ENCODE measurements around the gene ALOX15B.

Gene ALOX15B

GRCh38 chr17:8064561-8065019, 25.7 kb downstream of the ALOX15B start:
- DNase-seq, result no peak
- no peaks in the 10 kb centered on the region for H3K36me3 ChIP-seq (replicated peaks; ENCODE audit: insufficient read depth, low read length)
- no peak overlapping the region for H3K4me2 ChIP-seq (ENCODE audit: low read depth, low read length)
- H3K9me3 ChIP-seq (replicated peaks; ENCODE audit: insufficient read depth, low read length), result no peaks in the 10 kb centered on the region
- H3K79me2 ChIP-seq (ENCODE audit: low read length), result no peaks in the 10 kb centered on the region
- no peak for TF ChIP-seq EZH2 (optimal IDR thresholded peaks at IDR 0.05; ENCODE audit: low read depth, low read length)
- H3K27me3 ChIP-seq (replicated peaks; ENCODE audit: insufficient read depth, low read length), result peaks cover 94% of the 10 kb centered on the region
- no peak overlapping the region for H3K4me3 ChIP-seq (ENCODE audit: low read length)
- no peaks in the 10 kb centered on the region for H3F3A ChIP-seq (ENCODE audit: insufficient read depth, low read length)
- H3K9ac ChIP-seq (ENCODE audit: low read length), result no peak overlapping the region
- no peaks in the 10 kb centered on the region for H3K9me2 ChIP-seq (replicated peaks; ENCODE audit: insufficient read depth, low read length)
- no peaks in the 10 kb centered on the region for H4K20me1 ChIP-seq (ENCODE audit: insufficient read depth, low read length)
- peaks cover 4% of the 10 kb centered on the region for H3K4me1 ChIP-seq (ENCODE audit: low read length)
- H2AFZ ChIP-seq (ENCODE audit: low read length), result no peak overlapping the region
- H3K27ac ChIP-seq (ENCODE audit: low read length), result no peak overlapping the region

GRCh38 chr17:8066841-8067775, 28.2 kb downstream of the ALOX15B start:
- Histone ChIP-seq H3K4me2 (ENCODE audit: low read depth, low read length) (no peak overlapping the region), H3K27me3 (replicated peaks; ENCODE audit: insufficient read depth, low read length) (peaks cover 92% of the 10 kb centered on the region), H3K79me2 (ENCODE audit: low read length) (no peaks in the 10 kb centered on the region), H4K20me1 (ENCODE audit: insufficient read depth, low read length) (no peaks in the 10 kb centered on the region), H3K36me3 (replicated peaks; ENCODE audit: insufficient read depth, low read length) (no peaks in the 10 kb centered on the region), H3K4me3 (ENCODE audit: low read length) (no peak overlapping the region), H3K9ac (ENCODE audit: low read length) (no peak overlapping the region), H3K9me3 (replicated peaks; ENCODE audit: insufficient read depth, low read length) (no peaks in the 10 kb centered on the region), H3K27ac (ENCODE audit: low read length) (no peak overlapping the region), H3K4me1 (ENCODE audit: low read length) (no peaks in the 10 kb centered on the region), H3F3A (ENCODE audit: insufficient read depth, low read length) (no peaks in the 10 kb centered on the region), H2AFZ (ENCODE audit: low read length) (no peak overlapping the region), H3K9me2 (replicated peaks; ENCODE audit: insufficient read depth, low read length) (no peaks in the 10 kb centered on the region)
- TF ChIP-seq CTCF (IDR thresholded peaks at IDR 0.05; ENCODE audit: low read length) (no peak), EZH2 (optimal IDR thresholded peaks at IDR 0.05; ENCODE audit: low read depth, low read length) (no peak)
- DNase-seq, result no peak

- peaks cover 92% of the 10 kb centered on the region for H3K27me3 ChIP-seq (replicated peaks; ENCODE audit: insufficient read depth, low read length)
Observed at GRCh38 chr17:8067806-8068205, 28.9 kb downstream of the ALOX15B start.

More at GRCh38 chr17:8067806-8068205, 28.9 kb downstream of the ALOX15B start:
- Histone ChIP-seq H3K4me3 (ENCODE audit: low read length) (no peak overlapping the region), H3K9me3 (replicated peaks; ENCODE audit: insufficient read depth, low read length) (no peaks in the 10 kb centered on the region), H3F3A (ENCODE audit: insufficient read depth, low read length) (no peaks in the 10 kb centered on the region), H3K79me2 (ENCODE audit: low read length) (no peaks in the 10 kb centered on the region), H3K36me3 (replicated peaks; ENCODE audit: insufficient read depth, low read length) (no peaks in the 10 kb centered on the region), H3K4me1 (ENCODE audit: low read length) (no peaks in the 10 kb centered on the region), H4K20me1 (ENCODE audit: insufficient read depth, low read length) (no peaks in the 10 kb centered on the region), H3K9ac (ENCODE audit: low read length) (no peak overlapping the region), H2AFZ (ENCODE audit: low read length) (no peak overlapping the region), H3K9me2 (replicated peaks; ENCODE audit: insufficient read depth, low read length) (no peaks in the 10 kb centered on the region), H3K27ac (ENCODE audit: low read length) (no peak overlapping the region), H3K4me2 (ENCODE audit: low read depth, low read length) (no peak overlapping the region)
- TF ChIP-seq CTCF (IDR thresholded peaks at IDR 0.05; ENCODE audit: low read length) (no peak), EZH2 (optimal IDR thresholded peaks at IDR 0.05; ENCODE audit: low read depth, low read length) (no peak), EZH2phosphoT487 (IDR thresholded peaks at IDR 0.05; ENCODE audit: low read length) (no peak)
- DNase-seq, result no peak
